ENCODE data around the gene AADAC.

DNA sequence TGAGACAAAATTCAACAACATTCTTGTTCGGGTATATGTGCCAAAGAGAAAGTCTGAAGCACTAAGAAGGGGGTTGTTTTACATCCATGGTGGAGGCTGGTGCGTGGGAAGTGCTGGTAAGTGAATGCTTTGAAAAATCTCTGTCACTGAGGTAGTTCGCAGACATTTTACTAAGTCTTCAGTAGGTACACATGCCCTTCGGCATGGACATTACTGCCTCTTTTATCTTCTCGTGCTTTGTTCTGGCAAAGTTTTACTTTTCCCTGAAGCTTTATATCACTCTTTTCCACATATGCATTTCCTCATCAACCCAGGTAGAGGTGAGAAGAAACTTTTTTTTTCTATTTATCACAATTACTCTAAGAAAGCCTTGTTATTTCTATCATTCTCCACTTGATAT is 3.6 kb downstream of the AADAC start:
- TF ChIP-seq RXRA (IDR thresholded peaks at IDR 0.05; ENCODE audit: borderline replicate concordance, low read depth) = no peak
- no peak for TF ChIP-seq FOXJ3 (CRISPR knock-in tag; IDR thresholded peaks at IDR 0.05)
- TF ChIP-seq, protein P1, sequence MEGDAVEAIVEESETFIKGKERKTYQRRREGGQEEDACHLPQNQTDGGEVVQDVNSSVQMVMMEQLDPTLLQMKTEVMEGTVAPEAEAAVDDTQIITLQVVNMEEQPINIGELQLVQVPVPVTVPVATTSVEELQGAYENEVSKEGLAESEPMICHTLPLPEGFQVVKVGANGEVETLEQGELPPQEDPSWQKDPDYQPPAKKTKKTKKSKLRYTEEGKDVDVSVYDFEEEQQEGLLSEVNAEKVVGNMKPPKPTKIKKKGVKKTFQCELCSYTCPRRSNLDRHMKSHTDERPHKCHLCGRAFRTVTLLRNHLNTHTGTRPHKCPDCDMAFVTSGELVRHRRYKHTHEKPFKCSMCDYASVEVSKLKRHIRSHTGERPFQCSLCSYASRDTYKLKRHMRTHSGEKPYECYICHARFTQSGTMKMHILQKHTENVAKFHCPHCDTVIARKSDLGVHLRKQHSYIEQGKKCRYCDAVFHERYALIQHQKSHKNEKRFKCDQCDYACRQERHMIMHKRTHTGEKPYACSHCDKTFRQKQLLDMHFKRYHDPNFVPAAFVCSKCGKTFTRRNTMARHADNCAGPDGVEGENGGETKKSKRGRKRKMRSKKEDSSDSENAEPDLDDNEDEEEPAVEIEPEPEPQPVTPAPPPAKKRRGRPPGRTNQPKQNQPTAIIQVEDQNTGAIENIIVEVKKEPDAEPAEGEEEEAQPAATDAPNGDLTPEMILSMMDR (IDR thresholded peaks at IDR 0.05) = no peak
- TF ChIP-seq TAF1 (IDR thresholded peaks at IDR 0.05; ENCODE audit: borderline replicate concordance, low read depth, low read length) = no peak
- TF ChIP-seq, protein P2, sequence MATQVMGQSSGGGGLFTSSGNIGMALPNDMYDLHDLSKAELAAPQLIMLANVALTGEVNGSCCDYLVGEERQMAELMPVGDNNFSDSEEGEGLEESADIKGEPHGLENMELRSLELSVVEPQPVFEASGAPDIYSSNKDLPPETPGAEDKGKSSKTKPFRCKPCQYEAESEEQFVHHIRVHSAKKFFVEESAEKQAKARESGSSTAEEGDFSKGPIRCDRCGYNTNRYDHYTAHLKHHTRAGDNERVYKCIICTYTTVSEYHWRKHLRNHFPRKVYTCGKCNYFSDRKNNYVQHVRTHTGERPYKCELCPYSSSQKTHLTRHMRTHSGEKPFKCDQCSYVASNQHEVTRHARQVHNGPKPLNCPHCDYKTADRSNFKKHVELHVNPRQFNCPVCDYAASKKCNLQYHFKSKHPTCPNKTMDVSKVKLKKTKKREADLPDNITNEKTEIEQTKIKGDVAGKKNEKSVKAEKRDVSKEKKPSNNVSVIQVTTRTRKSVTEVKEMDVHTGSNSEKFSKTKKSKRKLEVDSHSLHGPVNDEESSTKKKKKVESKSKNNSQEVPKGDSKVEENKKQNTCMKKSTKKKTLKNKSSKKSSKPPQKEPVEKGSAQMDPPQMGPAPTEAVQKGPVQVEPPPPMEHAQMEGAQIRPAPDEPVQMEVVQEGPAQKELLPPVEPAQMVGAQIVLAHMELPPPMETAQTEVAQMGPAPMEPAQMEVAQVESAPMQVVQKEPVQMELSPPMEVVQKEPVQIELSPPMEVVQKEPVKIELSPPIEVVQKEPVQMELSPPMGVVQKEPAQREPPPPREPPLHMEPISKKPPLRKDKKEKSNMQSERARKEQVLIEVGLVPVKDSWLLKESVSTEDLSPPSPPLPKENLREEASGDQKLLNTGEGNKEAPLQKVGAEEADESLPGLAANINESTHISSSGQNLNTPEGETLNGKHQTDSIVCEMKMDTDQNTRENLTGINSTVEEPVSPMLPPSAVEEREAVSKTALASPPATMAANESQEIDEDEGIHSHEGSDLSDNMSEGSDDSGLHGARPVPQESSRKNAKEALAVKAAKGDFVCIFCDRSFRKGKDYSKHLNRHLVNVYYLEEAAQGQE (IDR thresholded peaks at IDR 0.05; ENCODE audit: low read depth, low read length) = no peak
- TF ChIP-seq, protein P3, sequence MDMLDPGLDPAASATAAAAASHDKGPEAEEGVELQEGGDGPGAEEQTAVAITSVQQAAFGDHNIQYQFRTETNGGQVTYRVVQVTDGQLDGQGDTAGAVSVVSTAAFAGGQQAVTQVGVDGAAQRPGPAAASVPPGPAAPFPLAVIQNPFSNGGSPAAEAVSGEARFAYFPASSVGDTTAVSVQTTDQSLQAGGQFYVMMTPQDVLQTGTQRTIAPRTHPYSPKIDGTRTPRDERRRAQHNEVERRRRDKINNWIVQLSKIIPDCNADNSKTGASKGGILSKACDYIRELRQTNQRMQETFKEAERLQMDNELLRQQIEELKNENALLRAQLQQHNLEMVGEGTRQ (IDR thresholded peaks at IDR 0.05; ENCODE audit: borderline replicate concordance, low read depth, low read length) = no peak
- TF ChIP-seq, protein P4, sequence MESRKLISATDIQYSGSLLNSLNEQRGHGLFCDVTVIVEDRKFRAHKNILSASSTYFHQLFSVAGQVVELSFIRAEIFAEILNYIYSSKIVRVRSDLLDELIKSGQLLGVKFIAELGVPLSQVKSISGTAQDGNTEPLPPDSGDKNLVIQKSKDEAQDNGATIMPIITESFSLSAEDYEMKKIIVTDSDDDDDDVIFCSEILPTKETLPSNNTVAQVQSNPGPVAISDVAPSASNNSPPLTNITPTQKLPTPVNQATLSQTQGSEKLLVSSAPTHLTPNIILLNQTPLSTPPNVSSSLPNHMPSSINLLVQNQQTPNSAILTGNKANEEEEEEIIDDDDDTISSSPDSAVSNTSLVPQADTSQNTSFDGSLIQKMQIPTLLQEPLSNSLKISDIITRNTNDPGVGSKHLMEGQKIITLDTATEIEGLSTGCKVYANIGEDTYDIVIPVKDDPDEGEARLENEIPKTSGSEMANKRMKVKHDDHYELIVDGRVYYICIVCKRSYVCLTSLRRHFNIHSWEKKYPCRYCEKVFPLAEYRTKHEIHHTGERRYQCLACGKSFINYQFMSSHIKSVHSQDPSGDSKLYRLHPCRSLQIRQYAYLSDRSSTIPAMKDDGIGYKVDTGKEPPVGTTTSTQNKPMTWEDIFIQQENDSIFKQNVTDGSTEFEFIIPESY (IDR thresholded peaks at IDR 0.05; ENCODE audit: borderline replicate concordance, low read depth) = no peak
- TF ChIP-seq RCOR1 (IDR thresholded peaks at IDR 0.05; ENCODE audit: low read length) = no peak
- TF ChIP-seq, protein P5, sequence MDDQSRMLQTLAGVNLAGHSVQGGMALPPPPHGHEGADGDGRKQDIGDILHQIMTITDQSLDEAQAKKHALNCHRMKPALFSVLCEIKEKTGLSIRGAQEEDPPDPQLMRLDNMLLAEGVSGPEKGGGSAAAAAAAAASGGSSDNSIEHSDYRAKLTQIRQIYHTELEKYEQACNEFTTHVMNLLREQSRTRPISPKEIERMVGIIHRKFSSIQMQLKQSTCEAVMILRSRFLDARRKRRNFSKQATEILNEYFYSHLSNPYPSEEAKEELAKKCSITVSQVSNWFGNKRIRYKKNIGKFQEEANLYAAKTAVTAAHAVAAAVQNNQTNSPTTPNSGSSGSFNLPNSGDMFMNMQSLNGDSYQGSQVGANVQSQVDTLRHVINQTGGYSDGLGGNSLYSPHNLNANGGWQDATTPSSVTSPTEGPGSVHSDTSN (IDR thresholded peaks at IDR 0.05) = no peak
- no peak for TF ChIP-seq EZH2phosphoT487 (IDR thresholded peaks at IDR 0.05; ENCODE audit: borderline replicate concordance, low read depth)
- no peak for TF ChIP-seq RFX5 (IDR thresholded peaks at IDR 0.05; ENCODE audit: low read length)
- TF ChIP-seq POLR2AphosphoS5 (IDR thresholded peaks at IDR 0.05; ENCODE audit: low read depth, low read length) = no peak
- TF ChIP-seq CHD2 (IDR thresholded peaks at IDR 0.05; ENCODE audit: low read length, partially characterized antibody) = no peak

All from SK-N-SH (cell line).